HG03342 (cell line): ENCODE data around the gene PKNOX2.

Experiments used
- ATAC-seq: cut with Tn5 transposase; IDR thresholded peaks from one replicate; pipeline ENCODE4 v1.9.1; 2021; ENCODE audit warnings: mild to moderate bottlenecking, moderate library complexity; ENCODE audit not compliant: unreplicated experiment

Gene PKNOX2

GRCh38 chr11:125280646-125281045 lies 116.1 kb downstream of the PKNOX2 start:
- no peak for ATAC-seq

DNA sequence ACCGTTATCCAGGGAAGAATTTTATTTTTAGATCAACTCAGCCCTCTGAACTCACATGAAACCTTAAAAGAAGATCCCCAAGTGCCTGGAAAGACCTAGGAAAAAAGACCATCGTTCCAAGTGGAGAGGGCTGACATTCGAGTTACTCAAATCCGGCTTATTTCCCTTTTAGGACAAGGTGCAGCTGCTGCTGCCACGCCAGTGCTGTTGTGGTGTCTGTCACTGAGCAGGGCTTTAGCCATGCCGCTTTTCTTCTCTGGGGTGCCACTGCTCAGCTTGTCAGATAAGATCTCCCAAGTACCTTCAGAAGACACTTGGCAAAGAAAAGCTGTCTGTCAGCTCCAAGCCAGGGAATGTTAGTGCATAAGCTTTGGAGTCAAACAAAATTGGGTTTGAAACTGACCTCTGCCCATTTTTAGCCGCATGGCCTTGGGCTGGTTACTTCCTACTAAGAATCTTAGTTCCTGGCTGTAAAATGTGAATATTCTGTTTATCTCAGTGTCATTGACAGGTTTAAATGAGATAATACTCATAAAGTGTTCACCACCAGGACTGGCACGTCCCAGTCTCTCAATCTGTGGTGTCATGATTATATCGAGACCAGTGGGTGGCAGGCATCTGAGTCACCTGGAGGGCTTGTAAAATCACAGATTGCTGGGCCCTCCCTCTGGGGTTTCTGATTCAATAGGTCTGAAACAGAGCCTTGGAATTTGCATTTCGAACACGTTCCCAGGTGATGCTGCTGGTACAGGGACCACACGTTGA lies 117.5 kb downstream of the PKNOX2 start:
- ATAC-seq = no peak

DNA sequence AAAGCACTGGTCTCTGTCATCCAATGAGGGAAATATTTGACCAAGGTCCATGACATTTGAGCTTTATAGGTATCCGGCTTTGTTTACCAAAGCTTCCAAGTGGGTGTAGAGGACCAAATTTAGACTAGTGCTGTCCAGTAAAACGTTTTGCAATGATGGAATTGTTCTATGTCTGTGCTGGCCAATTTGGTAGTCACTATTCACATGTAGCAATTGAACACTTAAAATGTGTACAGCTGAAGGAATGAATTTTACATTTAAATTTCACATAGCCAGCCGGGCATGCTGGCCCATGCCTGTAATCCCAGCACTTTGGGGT lies 118.0 kb downstream of the PKNOX2 start:
- no peak for ATAC-seq

GRCh38 chr11:125284245-125284850 lies 119.8 kb downstream of the PKNOX2 start:
- ATAC-seq = no peak

DNA sequence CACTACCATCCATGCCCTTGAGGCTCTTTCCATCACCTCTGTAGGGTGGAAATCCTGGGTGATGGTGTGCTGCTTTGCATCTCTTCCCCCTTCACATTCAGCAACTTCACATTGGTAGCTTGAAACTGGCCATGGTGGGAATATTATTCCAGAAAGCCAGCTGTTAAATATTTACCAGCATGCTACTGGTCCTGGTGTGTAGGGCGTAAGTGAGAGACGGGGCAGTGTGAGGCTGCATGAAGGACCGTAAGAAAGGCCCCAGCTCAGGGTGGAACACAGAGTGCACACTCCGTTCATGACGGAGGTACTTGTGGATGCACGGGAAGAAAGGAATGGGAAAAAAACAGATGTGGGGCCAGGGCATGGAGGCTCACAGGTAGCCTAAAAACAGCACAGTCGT lies 121.3 kb downstream of the PKNOX2 start:
- ATAC-seq = no peak

GRCh38 chr11:125286486-125286885 lies 121.9 kb downstream of the PKNOX2 start:
- ATAC-seq = no peak

GRCh38 chr11:125287491-125288210 lies 123.1 kb downstream of the PKNOX2 start:
- ATAC-seq = no peak

GRCh38 chr11:125289419-125290098 lies 125.0 kb downstream of the PKNOX2 start:
- no peak for ATAC-seq

DNA sequence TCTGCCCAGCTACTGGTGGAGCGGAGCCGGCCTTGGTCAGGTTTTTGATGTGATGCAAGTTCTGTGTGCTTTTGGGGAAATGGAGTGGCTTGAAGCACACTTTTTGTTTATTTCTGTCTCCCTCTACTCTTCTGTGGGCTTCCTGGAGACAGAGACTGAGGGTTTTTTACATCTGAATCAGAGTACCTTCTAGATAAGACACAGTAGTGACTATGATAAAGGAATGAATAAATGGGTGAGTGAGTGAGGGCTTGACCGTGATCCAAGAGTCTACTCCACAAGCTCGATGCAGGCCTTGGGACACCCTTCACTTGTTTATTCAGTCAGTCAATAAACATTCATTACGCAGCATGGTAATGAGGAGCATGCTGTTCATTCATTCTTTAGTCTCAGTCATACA lies 125.7 kb downstream of the PKNOX2 start:
- no peak for ATAC-seq

DNA sequence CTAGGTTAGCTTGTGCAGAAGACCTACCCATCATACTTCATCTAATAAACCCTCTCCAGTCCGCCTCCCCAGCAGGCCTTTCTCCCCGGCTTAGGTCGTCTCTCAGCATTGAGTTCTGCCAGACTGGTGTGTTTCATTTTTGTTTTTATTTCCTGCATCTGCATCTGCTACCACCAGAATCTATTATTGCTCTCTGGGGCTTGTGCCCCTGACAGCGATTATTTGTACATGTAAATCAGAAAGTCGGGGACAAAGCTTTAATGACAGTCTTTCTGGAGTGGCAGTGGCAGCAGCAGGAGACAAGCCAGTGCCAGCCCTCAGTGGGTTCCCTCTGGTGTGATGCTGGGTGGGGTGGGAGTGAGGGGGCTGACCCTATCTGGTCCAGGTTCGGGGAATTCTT lies 127.5 kb downstream of the PKNOX2 start:
- ATAC-seq = no peak

DNA sequence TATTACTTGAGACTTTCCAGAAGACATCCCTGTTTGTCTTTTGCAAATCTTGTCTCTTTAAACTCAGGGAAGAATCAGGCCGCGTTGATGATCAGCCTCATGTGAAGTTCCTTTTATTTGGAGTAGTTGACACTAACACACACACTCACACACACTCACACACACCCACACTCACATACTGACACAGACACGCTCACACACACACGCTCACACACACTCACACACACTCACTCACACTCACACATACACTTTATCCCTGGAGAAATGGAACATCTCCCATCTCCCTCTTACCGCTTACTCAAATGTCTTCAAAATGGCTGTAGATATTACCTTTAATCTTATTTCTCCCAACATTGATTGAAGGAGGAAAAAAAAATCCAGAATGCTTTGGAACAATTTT lies 129.0 kb downstream of the PKNOX2 start:
- no peak for ATAC-seq

DNA sequence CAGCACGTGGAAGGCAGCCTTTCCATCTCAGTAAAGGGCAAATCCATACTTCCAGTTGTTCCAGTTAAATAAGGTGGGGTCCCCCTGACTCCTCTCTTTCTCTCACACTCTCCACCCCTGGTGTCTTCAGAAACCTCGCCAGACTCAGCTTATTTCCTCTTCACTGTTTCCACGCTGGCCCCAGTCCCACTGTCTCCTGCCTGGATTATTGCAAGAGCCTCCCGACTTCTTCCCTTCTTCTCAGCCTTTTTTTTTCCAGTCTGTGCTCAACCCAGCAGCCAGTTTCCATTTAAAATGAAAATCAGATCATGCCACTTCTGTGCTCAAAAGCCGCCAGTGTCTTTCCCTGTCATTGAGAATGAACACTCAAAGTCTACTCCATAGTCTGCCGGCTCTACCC lies 131.4 kb downstream of the PKNOX2 start:
- no peak for ATAC-seq

- no peak for ATAC-seq
Measured at GRCh38 chr11:125297346-125297915, 132.9 kb downstream of the PKNOX2 start.

GRCh38 chr11:125299061-125299615 lies 134.6 kb downstream of the PKNOX2 start:
- no peak for ATAC-seq

DNA sequence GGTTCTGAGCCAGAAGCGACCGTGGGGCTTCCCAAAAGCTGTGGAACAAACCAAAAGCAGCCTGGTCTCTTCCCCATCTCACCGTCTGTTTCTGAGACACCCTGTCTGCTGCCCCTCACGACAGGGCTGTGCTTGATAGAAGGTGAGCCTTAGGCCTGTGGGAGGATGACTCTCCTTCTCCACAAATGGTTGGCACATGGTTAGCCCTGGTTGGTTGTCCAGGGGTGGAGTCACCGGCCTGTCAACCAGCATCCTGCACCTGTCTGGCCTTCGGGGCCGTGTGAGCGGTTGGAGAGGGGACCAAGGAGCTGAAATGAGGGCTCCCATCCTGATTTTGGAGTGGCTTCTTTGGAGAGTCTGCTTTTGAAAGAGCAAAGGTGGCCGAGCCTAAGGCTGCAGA lies 135.3 kb downstream of the PKNOX2 start:
- no peak for ATAC-seq

- no peak for ATAC-seq
Measured at GRCh38 chr11:125300791-125301218, 136.3 kb downstream of the PKNOX2 start.

- ATAC-seq = no peak
Measured at GRCh38 chr11:125301346-125301745, 136.8 kb downstream of the PKNOX2 start.

GRCh38 chr11:125303186-125303585 lies 138.6 kb downstream of the PKNOX2 start:
- ATAC-seq = no peak

DNA sequence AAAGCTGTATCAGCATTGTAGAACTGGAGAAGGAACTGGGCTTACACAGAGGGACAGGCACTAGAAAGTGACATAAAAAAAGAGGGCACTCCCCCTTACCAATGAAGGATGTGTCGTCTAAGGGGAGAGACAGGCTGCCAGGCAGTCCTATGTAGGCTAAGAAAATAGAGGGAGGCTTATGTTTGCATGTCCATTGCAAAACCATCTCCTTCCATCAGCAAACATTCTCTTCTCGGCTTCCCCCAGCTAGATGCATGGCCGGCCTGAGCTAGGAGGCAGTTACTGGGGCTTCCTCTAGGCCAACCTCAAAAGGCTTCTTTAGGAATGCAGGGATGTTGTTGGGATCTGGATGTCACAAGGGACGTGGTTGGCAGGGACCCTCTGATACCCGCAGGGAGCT lies 139.1 kb downstream of the PKNOX2 start:
- ATAC-seq = no peak

DNA sequence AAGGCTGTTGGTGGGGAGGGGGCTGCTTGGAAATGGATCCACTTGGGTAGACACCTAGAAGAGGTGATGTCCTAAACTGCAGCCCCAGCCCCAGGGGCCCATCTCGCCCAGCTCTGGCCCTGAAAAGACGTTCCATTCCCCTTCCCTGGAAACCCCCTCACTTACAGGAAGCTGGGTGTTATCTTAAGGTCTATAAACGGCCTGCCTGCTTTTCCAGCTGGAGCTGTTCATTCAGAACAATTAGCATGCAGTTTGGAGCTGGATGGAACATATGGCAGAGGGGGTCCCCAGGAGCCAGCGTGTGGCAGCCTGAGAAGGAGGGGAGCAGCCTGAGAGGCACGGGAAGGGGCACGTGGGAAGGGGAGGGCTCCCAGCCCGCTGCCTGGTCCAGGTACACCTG lies 139.6 kb downstream of the PKNOX2 start:
- no peak for ATAC-seq

GRCh38 chr11:125304876-125305275 lies 140.3 kb downstream of the PKNOX2 start:
- ATAC-seq = no peak
